HEK293 (cell line): ENCODE results near the gene SERPINB11.

Experiments
- CTCF ChIA-PET: fragments of 350-600 bp; formaldehyde crosslinking; extraction: SDS; loops from one replicate; lab custom pipeline; 2021; ENCODE audit warnings: antibody characterized with exemption; lab: Yijun Ruan, JAX
- POLR2A ChIA-PET: fragments of 300-600 bp; formaldehyde crosslinking; extraction: SDS; loops from one replicate; lab custom pipeline; 2020; ENCODE audit warnings: antibody characterized with exemption, inconsistent platforms; lab: Yijun Ruan, JAX
- H3K27ac ChIP-seq: fragments of 200-500 bp; sonication (Bioruptor generic); 2 replicates; pipeline ENCODE4 v1.5.1; 2014; ENCODE audit warnings: low read depth, low read length, control low read depth, inconsistent platforms; ENCODE audit errors: extremely low read depth
- H3K36me3 ChIP-seq, 2 experiments: fragments of 200-500 bp in 1 of 2; sonication (Bioruptor generic) in 1 of 2; 1 replicate in 1 of 2; 2 replicates in 1 of 2; pipeline ENCODE4 v1.5.1; 2014 to 2017; ENCODE audit warnings: inconsistent platforms in 2 of 2, low read length in 2 of 2; ENCODE audit not compliant: control insufficient read depth in 2 of 2, insufficient read depth in 1 of 2
- H3K4me1 ChIP-seq: fragments of 200-500 bp; sonication (Bioruptor generic); 2 replicates; pipeline ENCODE4 v1.5.1; 2014; ENCODE audit warnings: mild to moderate bottlenecking, low read length, inconsistent platforms; ENCODE audit not compliant: control insufficient read depth, insufficient read depth
- H3K4me3 ChIP-seq: 2 replicates; pipeline ENCODE4 v1.5.1; 2011; ENCODE audit warnings: low read depth, mild to moderate bottlenecking, control low read depth, low read length, moderate library complexity
- H3K9me3 ChIP-seq: fragments of 200-500 bp; sonication (Bioruptor generic); 2 replicates; pipeline ENCODE4 v1.5.1; 2014; ENCODE audit warnings: low read depth, low read length, inconsistent platforms; ENCODE audit not compliant: control insufficient read depth, insufficient read depth
- EGR2 ChIP-seq: fragments of 450-650 bp; formaldehyde crosslinking; IDR thresholded peaks from 2 replicates; pipeline ENCODE4 v1.5.1; 2016; ENCODE audit warnings: low read depth, missing biosample characterization, missing genetic modification characterization
- KLF7 ChIP-seq: fragments of 450-650 bp; formaldehyde crosslinking; IDR thresholded peaks from 2 replicates; pipeline ENCODE4 v1.5.1; 2016; ENCODE audit warnings: missing biosample characterization, missing genetic modification characterization, borderline replicate concordance
- PRDM1 ChIP-seq: fragments of 450-650 bp; formaldehyde crosslinking; IDR thresholded peaks from 2 replicates; pipeline ENCODE4; 2016; ENCODE audit warnings: missing biosample characterization, missing genetic modification characterization
- ZBTB21 ChIP-seq: fragments of 450-650 bp; formaldehyde crosslinking; IDR thresholded peaks from 2 replicates; pipeline ENCODE4 v1.5.1; 2017; ENCODE audit warnings: missing biosample characterization, missing genetic modification characterization
- ZFP37 ChIP-seq: fragments of 450-650 bp; formaldehyde crosslinking; IDR thresholded peaks from 2 replicates; pipeline ENCODE4 v1.5.1; 2016; ENCODE audit warnings: missing biosample characterization, missing genetic modification characterization
- ZNF155 ChIP-seq: fragments of 450-650 bp; formaldehyde crosslinking; IDR thresholded peaks from 2 replicates; pipeline ENCODE4 v1.5.1; 2016; ENCODE audit warnings: missing biosample characterization, missing genetic modification characterization
- ZNF184 ChIP-seq: fragments of 450-650 bp; IDR thresholded peaks from 2 replicates; pipeline ENCODE4 v1.5.1; 2018; ENCODE audit warnings: missing biosample characterization, mild to moderate bottlenecking, missing genetic modification characterization
- ZNF221 ChIP-seq: fragments of 450-650 bp; formaldehyde crosslinking; IDR thresholded peaks from 2 replicates; pipeline ENCODE4 v1.5.1; 2017; ENCODE audit warnings: missing biosample characterization, missing genetic modification characterization, borderline replicate concordance
- ZNF335 ChIP-seq: fragments of 450-650 bp; formaldehyde crosslinking; conservative IDR thresholded peaks from 2 replicates; pipeline ENCODE4 v1.5.1; 2016; ENCODE audit warnings: missing biosample characterization, missing genetic modification characterization
- ZNF341 ChIP-seq: fragments of 450-650 bp; formaldehyde crosslinking; IDR thresholded peaks from 2 replicates; pipeline ENCODE4; 2016; ENCODE audit warnings: low read depth, missing biosample characterization, missing genetic modification characterization
- ZNF391 ChIP-seq: fragments of 450-650 bp; formaldehyde crosslinking; IDR thresholded peaks from 2 replicates; pipeline ENCODE4 v1.5.1; 2016; ENCODE audit warnings: low read depth, missing biosample characterization, missing genetic modification characterization, borderline replicate concordance
- ZNF558 ChIP-seq: fragments of 450-650 bp; formaldehyde crosslinking; IDR thresholded peaks from 2 replicates; pipeline ENCODE4 v1.5.1; 2016; ENCODE audit warnings: missing biosample characterization, missing genetic modification characterization
- ZNF621 ChIP-seq: fragments of 450-650 bp; formaldehyde crosslinking; IDR thresholded peaks from 2 replicates; pipeline ENCODE4 v1.5.1; 2017; ENCODE audit warnings: missing biosample characterization, missing genetic modification characterization
- ZNF830 ChIP-seq: fragments of 450-650 bp; IDR thresholded peaks from 2 replicates; pipeline ENCODE4 v1.5.0; 2018; ENCODE audit warnings: missing biosample characterization, missing genetic modification characterization, low read depth, mild to moderate bottlenecking, moderate library complexity
- TF ChIP-seq, protein P1 (sequence below): fragments of 450-650 bp; formaldehyde crosslinking; IDR thresholded peaks from 2 replicates; pipeline ENCODE4 v1.5.1; 2016; ENCODE audit warnings: missing biosample characterization, missing genetic modification characterization
- TF ChIP-seq, protein P2 (sequence below): fragments of 450-650 bp; formaldehyde crosslinking; IDR thresholded peaks from 2 replicates; pipeline ENCODE4 v1.5.1; 2017; ENCODE audit warnings: missing biosample characterization, missing genetic modification characterization
- TF ChIP-seq, protein P3 (sequence below): fragments of 450-650 bp; formaldehyde crosslinking; IDR thresholded peaks from 2 replicates; pipeline ENCODE4 v1.5.1; 2017; ENCODE audit warnings: missing biosample characterization, mild to moderate bottlenecking, missing genetic modification characterization, moderate library complexity
- TF ChIP-seq, protein P4 (sequence below): fragments of 450-650 bp; IDR thresholded peaks from 2 replicates; pipeline ENCODE4 v1.5.1; 2018; ENCODE audit warnings: missing biosample characterization, missing genetic modification characterization
- TF ChIP-seq, protein P5 (sequence below): fragments of 450-650 bp; formaldehyde crosslinking; IDR thresholded peaks from 2 replicates; pipeline ENCODE4 v1.5.1; 2016; ENCODE audit warnings: missing biosample characterization, missing genetic modification characterization
- TF ChIP-seq, protein P6 (sequence below): fragments of 450-650 bp; formaldehyde crosslinking; IDR thresholded peaks from 2 replicates; pipeline ENCODE4 v1.5.1; 2016; ENCODE audit warnings: missing biosample characterization, missing genetic modification characterization

Gene SERPINB11

DNA sequence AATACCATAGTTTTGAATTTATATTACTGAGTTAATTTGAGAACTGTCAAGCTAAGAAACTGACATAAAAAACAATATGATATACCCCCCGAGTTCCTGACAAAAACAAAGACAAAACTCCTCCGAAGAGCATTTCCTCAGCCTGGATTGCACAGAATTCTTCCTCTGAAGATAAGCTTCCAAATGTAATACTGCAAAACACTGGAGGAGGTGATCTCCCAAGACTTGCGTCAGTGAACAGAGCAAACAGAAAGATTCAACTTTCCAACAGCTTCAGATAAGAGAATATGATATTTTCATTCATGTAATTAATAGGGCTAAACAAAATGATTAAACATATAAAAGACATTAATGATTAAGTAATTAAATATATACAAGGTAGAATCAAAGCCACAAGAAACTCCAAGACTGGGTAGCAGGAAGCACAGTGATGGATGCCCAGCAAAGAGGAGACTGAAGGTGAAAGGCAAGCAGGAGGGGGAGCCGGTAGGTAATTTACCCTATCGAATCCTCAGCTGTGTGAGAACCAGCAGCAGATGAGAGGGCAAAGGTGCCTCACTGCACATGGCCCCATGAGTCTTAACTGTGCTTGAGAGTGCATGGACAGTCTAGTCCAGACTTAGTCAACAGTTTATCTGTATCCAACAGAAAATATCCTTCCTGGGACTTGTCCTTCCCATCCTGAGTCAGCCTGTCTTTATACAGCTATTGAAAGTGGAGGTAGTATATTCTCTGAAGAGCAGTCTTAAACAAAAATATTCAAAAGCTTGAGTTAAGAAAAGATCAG lies 22.7 kb upstream of the SERPINB11 start (continued):
- TF ChIP-seq, protein P1, sequence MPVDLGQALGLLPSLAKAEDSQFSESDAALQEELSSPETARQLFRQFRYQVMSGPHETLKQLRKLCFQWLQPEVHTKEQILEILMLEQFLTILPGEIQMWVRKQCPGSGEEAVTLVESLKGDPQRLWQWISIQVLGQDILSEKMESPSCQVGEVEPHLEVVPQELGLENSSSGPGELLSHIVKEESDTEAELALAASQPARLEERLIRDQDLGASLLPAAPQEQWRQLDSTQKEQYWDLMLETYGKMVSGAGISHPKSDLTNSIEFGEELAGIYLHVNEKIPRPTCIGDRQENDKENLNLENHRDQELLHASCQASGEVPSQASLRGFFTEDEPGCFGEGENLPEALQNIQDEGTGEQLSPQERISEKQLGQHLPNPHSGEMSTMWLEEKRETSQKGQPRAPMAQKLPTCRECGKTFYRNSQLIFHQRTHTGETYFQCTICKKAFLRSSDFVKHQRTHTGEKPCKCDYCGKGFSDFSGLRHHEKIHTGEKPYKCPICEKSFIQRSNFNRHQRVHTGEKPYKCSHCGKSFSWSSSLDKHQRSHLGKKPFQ (tag by site-specific recombination): no peak
- TF ChIP-seq ZNF558 (tag by site-specific recombination): no peak
- TF ChIP-seq, protein P2, sequence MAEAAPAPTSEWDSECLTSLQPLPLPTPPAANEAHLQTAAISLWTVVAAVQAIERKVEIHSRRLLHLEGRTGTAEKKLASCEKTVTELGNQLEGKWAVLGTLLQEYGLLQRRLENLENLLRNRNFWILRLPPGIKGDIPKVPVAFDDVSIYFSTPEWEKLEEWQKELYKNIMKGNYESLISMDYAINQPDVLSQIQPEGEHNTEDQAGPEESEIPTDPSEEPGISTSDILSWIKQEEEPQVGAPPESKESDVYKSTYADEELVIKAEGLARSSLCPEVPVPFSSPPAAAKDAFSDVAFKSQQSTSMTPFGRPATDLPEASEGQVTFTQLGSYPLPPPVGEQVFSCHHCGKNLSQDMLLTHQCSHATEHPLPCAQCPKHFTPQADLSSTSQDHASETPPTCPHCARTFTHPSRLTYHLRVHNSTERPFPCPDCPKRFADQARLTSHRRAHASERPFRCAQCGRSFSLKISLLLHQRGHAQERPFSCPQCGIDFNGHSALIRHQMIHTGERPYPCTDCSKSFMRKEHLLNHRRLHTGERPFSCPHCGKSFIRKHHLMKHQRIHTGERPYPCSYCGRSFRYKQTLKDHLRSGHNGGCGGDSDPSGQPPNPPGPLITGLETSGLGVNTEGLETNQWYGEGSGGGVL (tag by site-specific recombination): no peak

DNA sequence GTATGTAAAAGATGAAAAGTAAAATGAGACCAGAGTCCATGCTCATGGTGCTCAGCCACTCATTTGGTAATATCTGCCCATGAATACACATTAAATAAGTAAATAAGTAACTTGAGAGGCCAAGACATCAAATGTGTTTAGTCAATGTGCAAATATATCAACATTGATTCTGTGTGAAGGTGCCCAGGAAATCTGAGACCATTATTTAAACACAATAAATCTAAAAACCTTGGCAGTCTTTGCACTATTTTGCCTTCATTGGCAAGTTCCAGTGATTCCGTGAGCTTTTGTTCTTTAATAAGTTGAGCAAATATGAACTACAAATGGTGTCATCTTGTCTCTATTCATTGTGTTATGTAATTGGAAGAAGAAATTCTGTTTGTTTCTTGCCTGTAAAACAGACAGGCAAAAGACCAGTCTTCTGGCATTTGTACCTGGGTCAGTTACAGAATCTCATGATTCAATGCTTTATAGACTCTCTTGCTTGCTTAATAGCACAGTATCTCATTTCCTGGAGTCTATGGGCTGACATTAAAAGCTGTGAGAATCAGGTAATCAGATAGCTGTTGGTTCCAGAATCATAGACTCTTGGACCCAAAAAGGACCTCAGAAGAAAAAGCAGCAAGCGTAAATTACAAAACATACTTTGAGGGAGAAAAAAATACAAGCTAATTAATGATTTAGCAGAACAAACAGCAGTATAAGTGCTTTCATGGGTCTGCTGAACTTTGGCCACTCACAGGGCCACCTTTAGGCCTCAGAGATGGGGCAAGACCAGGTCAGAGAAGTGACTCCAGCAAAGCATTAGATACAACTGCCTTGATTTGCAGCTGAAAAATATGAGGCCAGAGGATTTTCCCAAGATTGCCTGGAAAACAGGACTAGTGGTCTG lies 21.1 kb upstream of the SERPINB11 start:
- Histone ChIP-seq H3K27ac (no peak overlapping the region), H3K4me3 (no peak overlapping the region), H3K9me3 (no peaks in the 10 kb centered on the region), H3K36me3 (no peaks in the 10 kb centered on the region), H3K4me1 (no peaks in the 10 kb centered on the region)
- ChIA-PET POLR2A (no interaction called here), CTCF (no interaction called here)
- TF ChIP-seq ZNF391 (tag by site-specific recombination) (no peak), ZNF335 (tag by site-specific recombination) (no peak), ZFP37 (tag by site-specific recombination) (no peak), ZBTB21 (tag by site-specific recombination) (no peak), ZNF155 (tag by site-specific recombination) (no peak), ZNF221 (tag by site-specific recombination) (no peak), ZNF621 (tag by site-specific recombination) (no peak), ZNF830 (no peak), KLF7 (tag by site-specific recombination) (no peak), ZNF341 (tag by site-specific recombination) (no peak), ZNF184 (tag by site-specific recombination) (no peak), PRDM1 (tag by site-specific recombination) (no peak), EGR2 (tag by site-specific recombination) (no peak)
- TF ChIP-seq, protein P3, sequence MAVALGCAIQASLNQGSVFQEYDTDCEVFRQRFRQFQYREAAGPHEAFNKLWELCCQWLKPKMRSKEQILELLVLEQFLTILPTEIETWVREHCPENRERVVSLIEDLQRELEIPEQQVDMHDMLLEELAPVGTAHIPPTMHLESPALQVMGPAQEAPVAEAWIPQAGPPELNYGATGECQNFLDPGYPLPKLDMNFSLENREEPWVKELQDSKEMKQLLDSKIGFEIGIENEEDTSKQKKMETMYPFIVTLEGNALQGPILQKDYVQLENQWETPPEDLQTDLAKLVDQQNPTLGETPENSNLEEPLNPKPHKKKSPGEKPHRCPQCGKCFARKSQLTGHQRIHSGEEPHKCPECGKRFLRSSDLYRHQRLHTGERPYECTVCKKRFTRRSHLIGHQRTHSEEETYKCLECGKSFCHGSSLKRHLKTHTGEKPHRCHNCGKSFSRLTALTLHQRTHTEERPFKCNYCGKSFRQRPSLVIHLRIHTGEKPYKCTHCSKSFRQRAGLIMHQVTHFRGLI (tag by site-specific recombination): no peak
- TF ChIP-seq, protein P4, sequence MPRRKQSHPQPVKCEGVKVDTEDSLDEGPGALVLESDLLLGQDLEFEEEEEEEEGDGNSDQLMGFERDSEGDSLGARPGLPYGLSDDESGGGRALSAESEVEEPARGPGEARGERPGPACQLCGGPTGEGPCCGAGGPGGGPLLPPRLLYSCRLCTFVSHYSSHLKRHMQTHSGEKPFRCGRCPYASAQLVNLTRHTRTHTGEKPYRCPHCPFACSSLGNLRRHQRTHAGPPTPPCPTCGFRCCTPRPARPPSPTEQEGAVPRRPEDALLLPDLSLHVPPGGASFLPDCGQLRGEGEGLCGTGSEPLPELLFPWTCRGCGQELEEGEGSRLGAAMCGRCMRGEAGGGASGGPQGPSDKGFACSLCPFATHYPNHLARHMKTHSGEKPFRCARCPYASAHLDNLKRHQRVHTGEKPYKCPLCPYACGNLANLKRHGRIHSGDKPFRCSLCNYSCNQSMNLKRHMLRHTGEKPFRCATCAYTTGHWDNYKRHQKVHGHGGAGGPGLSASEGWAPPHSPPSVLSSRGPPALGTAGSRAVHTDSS: no peak
- TF ChIP-seq, protein P5, sequence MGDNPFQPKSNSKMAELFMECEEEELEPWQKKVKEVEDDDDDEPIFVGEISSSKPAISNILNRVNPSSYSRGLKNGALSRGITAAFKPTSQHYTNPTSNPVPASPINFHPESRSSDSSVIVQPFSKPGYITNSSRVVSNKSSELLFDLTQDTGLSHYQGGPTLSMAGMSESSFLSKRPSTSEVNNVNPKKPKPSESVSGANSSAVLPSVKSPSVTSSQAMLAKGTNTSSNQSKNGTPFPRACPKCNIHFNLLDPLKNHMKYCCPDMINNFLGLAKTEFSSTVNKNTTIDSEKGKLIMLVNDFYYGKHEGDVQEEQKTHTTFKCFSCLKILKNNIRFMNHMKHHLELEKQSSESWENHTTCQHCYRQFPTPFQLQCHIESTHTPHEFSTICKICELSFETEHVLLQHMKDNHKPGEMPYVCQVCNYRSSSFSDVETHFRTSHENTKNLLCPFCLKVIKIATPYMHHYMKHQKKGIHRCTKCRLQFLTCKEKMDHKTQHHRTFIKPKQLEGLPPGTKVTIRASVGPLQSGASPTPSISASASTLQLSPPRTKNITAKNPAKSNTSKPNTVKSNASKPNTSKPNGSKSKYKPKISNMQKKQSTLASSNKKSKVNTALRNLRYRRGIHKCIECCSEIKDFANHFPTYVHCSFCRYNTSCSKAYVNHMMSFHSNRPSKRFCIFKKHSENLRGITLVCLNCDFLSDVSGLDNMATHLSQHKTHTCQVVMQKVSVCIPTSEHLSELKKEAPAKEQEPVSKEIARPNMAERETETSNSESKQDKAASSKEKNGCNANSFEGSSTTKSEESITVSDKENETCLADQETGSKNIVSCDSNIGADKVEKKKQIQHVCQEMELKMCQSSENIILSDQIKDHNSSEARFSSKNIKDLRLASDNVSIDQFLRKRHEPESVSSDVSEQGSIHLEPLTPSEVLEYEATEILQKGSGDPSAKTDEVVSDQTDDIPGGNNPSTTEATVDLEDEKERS (tag by site-specific recombination): no peak
- TF ChIP-seq, protein P6, sequence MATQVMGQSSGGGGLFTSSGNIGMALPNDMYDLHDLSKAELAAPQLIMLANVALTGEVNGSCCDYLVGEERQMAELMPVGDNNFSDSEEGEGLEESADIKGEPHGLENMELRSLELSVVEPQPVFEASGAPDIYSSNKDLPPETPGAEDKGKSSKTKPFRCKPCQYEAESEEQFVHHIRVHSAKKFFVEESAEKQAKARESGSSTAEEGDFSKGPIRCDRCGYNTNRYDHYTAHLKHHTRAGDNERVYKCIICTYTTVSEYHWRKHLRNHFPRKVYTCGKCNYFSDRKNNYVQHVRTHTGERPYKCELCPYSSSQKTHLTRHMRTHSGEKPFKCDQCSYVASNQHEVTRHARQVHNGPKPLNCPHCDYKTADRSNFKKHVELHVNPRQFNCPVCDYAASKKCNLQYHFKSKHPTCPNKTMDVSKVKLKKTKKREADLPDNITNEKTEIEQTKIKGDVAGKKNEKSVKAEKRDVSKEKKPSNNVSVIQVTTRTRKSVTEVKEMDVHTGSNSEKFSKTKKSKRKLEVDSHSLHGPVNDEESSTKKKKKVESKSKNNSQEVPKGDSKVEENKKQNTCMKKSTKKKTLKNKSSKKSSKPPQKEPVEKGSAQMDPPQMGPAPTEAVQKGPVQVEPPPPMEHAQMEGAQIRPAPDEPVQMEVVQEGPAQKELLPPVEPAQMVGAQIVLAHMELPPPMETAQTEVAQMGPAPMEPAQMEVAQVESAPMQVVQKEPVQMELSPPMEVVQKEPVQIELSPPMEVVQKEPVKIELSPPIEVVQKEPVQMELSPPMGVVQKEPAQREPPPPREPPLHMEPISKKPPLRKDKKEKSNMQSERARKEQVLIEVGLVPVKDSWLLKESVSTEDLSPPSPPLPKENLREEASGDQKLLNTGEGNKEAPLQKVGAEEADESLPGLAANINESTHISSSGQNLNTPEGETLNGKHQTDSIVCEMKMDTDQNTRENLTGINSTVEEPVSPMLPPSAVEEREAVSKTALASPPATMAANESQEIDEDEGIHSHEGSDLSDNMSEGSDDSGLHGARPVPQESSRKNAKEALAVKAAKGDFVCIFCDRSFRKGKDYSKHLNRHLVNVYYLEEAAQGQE: no peak
